Thyroid gland (tissue), 4 donors: ENCODE measurements around the gene KTN1. TPM values are rescaled to one million over a fixed set of nuclear protein-coding genes. Genes with fewer than 3 reads are reported as not detected.

ENCODE experiments used
- DNase-seq, 2 donors: peaks; one replicate each; pipeline ENCODE4 v3.0.0-alpha.2; 2019
- H3K27ac ChIP-seq, 3 donors: fragments of 200-600 bp; sonication (generic); 1 replicate in 2 of 3; 2 replicates in 1 of 3; pipeline ENCODE4 v1.5.1; 2016 to 2019; ENCODE audit warnings: mild to moderate bottlenecking in 1 of 3, moderate library complexity in 1 of 3
- H3K27me3 ChIP-seq: fragments of 200-600 bp; sonication (generic); one replicate; pipeline ENCODE4 v1.5.1; 2019
- H3K36me3 ChIP-seq, 2 donors: fragments of 200-600 bp; sonication (generic); one replicate each; pipeline ENCODE4 v1.5.1; 2016 to 2019
- H3K4me1 ChIP-seq, 2 donors: fragments of 200-600 bp; sonication (generic); one replicate each; pipeline ENCODE4 v1.5.1; 2017 to 2019
- H3K4me3 ChIP-seq, 3 donors: fragments of 200-600 bp; sonication (generic); replicated peaks in 1 of 3; 1 replicate in 2 of 3; 2 replicates in 1 of 3; pipeline ENCODE4 v1.5.1; 2016; ENCODE audit warnings: mild to moderate bottlenecking in 1 of 3
- H3K9me3 ChIP-seq: fragments of 200-600 bp; sonication (generic); one replicate; pipeline ENCODE4 v1.5.1; 2017
- CTCF ChIP-seq, 6 experiments: fragments of 200-600 bp in 3 of 6; fragments of 450-650 bp in 3 of 6; sonication (generic) in 3 of 6; IDR thresholded peaks; one replicate each; pipeline ENCODE4 v1.5.1; 2016 to 2019; ENCODE audit warnings: antibody characterized with exemption in 6 of 6, mild to moderate bottlenecking in 2 of 6, inconsistent platforms in 1 of 6, moderate library complexity in 1 of 6
- POLR2A ChIP-seq, 2 donors: fragments of 450-650 bp; IDR thresholded peaks; one replicate each; pipeline ENCODE4 v1.6.1; 2017; ENCODE audit warnings: antibody characterized with exemption in 2 of 2, mild to moderate bottlenecking in 2 of 2, moderate library complexity in 1 of 2
- WGBS, 2 donors: methylation state at CpG; one replicate each; pipeline ENCODE4 v1.1.5; 2017; 5-methylcytosine and 5-hydroxymethylcytosine counted together
- intact Hi-C: fragments of 100-400 bp; cut with DNase I; formaldehyde crosslinking; loops from one replicate; pipeline ENCODE4 v1.15.1; 2023
- total RNA-seq, 4 donors: library from RNA; depleted of rRNA; stranded (reverse); fragments of >200 nt; gene quantifications; one replicate each; pipeline ENCODE4 v1.2.3, GENCODE V29; 2016

The KTN1 gene
- total RNA-seq, 4 donors from 2014 or later = 164 to 222 (median 195) TPM

- DNase-seq = no peak
- Histone ChIP-seq H3K27ac (no peak overlapping the region), H3K4me3 (no peak overlapping the region), H3K9me3 (no peaks in the 10 kb centered on the region), H3K4me1 (no peaks in the 10 kb centered on the region), H3K27me3 (no peaks in the 10 kb centered on the region), H3K36me3 (peaks cover 32 to 46% of the 10 kb centered on the region in 2 donors)
- intact Hi-C loops = no loop called here
- TF ChIP-seq CTCF (IDR thresholded peaks at IDR 0.05) = no peak
- no peak for TF ChIP-seq POLR2A (IDR thresholded peaks at IDR 0.05)
- WGBS, 2 donors = 92 to 95% methylated on average over 2 of the region's 2 CpGs
Observed at GRCh38 chr14:55673048-55673447, 93.0 kb downstream of the KTN1 start.

- no peak for DNase-seq
- no peak overlapping the region for H3K27ac ChIP-seq
- H3K36me3 ChIP-seq = peaks cover 12 to 16% of the 10 kb centered on the region in 2 donors
- no peak overlapping the region for H3K4me3 ChIP-seq
- 95 to 96% methylated on average over 2 of the region's 2 CpGs for WGBS, 2 donors
- intact Hi-C loops = loop anchor here (10.0 kb wide), 1 partner anchor 76 kb away; no protein-coding TSS in a partner anchor
- no peaks in the 10 kb centered on the region for H3K27me3 ChIP-seq
- TF ChIP-seq CTCF (IDR thresholded peaks at IDR 0.05) (no peak), POLR2A (IDR thresholded peaks at IDR 0.05) (no peak)
- H3K9me3 ChIP-seq = no peaks in the 10 kb centered on the region
- peaks cover 0 to 4% of the 10 kb centered on the region in 2 donors for H3K4me1 ChIP-seq
Observed at GRCh38 chr14:55681096-55681495, 101.1 kb downstream of the KTN1 start.

- TF ChIP-seq CTCF (IDR thresholded peaks at IDR 0.05) (no peak), POLR2A (IDR thresholded peaks at IDR 0.05) (no peak)
- Histone ChIP-seq H3K4me3 (no peak overlapping the region), H3K27me3 (no peaks in the 10 kb centered on the region), H3K27ac (peak overlapping the region; percentile 16 to 70 (median 56)), H3K4me1 (peaks cover 0 to 4% of the 10 kb centered on the region in 2 donors), H3K9me3 (no peaks in the 10 kb centered on the region), H3K36me3 (peaks cover 4 to 5% of the 10 kb centered on the region in 2 donors)
- intact Hi-C loops = loop anchor here (10.0 kb wide), 1 partner anchor 80 kb away; no protein-coding TSS in a partner anchor
- 33 to 50% methylated on average over 8 of the region's 8 CpGs for WGBS, 2 donors
- peak; percentile 57 to 68 for DNase-seq
Observed at GRCh38 chr14:55684956-55685584, 105.1 kb downstream of the KTN1 start.

GRCh38 chr14:55686713-55687112 lies 106.7 kb downstream of the KTN1 start:
- 93 to 94% methylated on average over 7 of the region's 7 CpGs for WGBS, 2 donors
- no peaks in the 10 kb centered on the region for H3K36me3 ChIP-seq

More at GRCh38 chr14:55686713-55687112, 106.7 kb downstream of the KTN1 start:
- no peaks in the 10 kb centered on the region for H3K27me3 ChIP-seq
- TF ChIP-seq POLR2A (IDR thresholded peaks at IDR 0.05) (no peak), CTCF (IDR thresholded peaks at IDR 0.05) (no peak)
- DNase-seq = no peak
- H3K4me3 ChIP-seq = no peak overlapping the region
- no peak overlapping the region for H3K27ac ChIP-seq
- peaks cover 0 to 4% of the 10 kb centered on the region in 2 donors for H3K4me1 ChIP-seq
- intact Hi-C loops = loop anchor here (10.0 kb wide), 1 partner anchor 82 kb away; no protein-coding TSS in a partner anchor
- no peaks in the 10 kb centered on the region for H3K9me3 ChIP-seq
